MM.1S (cell line): Measurements from ENCODE around the gene PRKCB.

Source experiments
- DNase-seq: peaks from one replicate; pipeline ENCODE4 v3.0.0-alpha.2; 2015
- H2AFZ ChIP-seq: fragments of 300-600 bp; sonication (generic); 2 replicates; pipeline ENCODE4 v1.6.0; 2016; ENCODE audit warnings: antibody characterized with exemption, low read length
- H3F3A ChIP-seq: fragments of 300-600 bp; sonication (generic); 2 replicates; pipeline ENCODE4 v1.6.1; 2016; ENCODE audit warnings: mild to moderate bottlenecking, antibody characterized with exemption, low read length, moderate library complexity, mixed read lengths; ENCODE audit not compliant: insufficient read depth
- H3K27ac ChIP-seq: fragments of 300-600 bp; sonication (generic); 2 replicates; pipeline ENCODE4 v1.5.1; 2016; ENCODE audit warnings: mild to moderate bottlenecking, low read length
- H3K27me3 ChIP-seq: fragments of 300-600 bp; sonication (generic); replicated peaks from 2 replicates; pipeline ENCODE4 v1.6.0; 2016; ENCODE audit warnings: low read length; ENCODE audit not compliant: insufficient read depth
- H3K36me3 ChIP-seq: fragments of 300-600 bp; sonication (generic); replicated peaks from 2 replicates; pipeline ENCODE4 v1.6.1; 2016; ENCODE audit warnings: mild to moderate bottlenecking, low read length, mixed read lengths; ENCODE audit not compliant: insufficient read depth
- H3K4me1 ChIP-seq: fragments of 300-600 bp; sonication (generic); 2 replicates; pipeline ENCODE4 v1.6.1; 2016; ENCODE audit warnings: low read length, mixed read lengths
- H3K4me2 ChIP-seq: fragments of 300-600 bp; sonication (generic); 2 replicates; pipeline ENCODE4 v1.6.0; 2016; ENCODE audit warnings: low read depth, low read length
- H3K4me3 ChIP-seq: fragments of 300-600 bp; sonication (generic); 2 replicates; pipeline ENCODE4 v1.5.1; 2016; ENCODE audit warnings: low read length, mixed read lengths
- H3K79me2 ChIP-seq: fragments of 300-600 bp; sonication (generic); 2 replicates; pipeline ENCODE4 v1.6.1; 2016; ENCODE audit warnings: mixed run types, low read length, mixed read lengths
- H3K9ac ChIP-seq: fragments of 300-600 bp; sonication (generic); 2 replicates; pipeline ENCODE4 v1.6.1; 2016; ENCODE audit warnings: low read length, mixed read lengths
- H3K9me2 ChIP-seq: fragments of 300-600 bp; sonication (generic); replicated peaks from 2 replicates; pipeline ENCODE4 v1.6.1; 2016; ENCODE audit warnings: mild to moderate bottlenecking, low read length, mixed read lengths; ENCODE audit not compliant: insufficient read depth
- H3K9me3 ChIP-seq: fragments of 300-600 bp; sonication (generic); replicated peaks from 2 replicates; pipeline ENCODE4 v1.6.1; 2016; ENCODE audit warnings: mild to moderate bottlenecking, low read length, mixed read lengths; ENCODE audit not compliant: insufficient read depth
- H4K20me1 ChIP-seq: fragments of 300-600 bp; sonication (generic); 2 replicates; pipeline ENCODE4 v1.6.1; 2016; ENCODE audit warnings: mild to moderate bottlenecking, low read length, moderate library complexity, mixed read lengths; ENCODE audit not compliant: insufficient read depth
- CTCF ChIP-seq: fragments of 300-600 bp; sonication (generic); IDR thresholded peaks from 2 replicates; pipeline ENCODE4 v1.5.1; 2016; ENCODE audit warnings: antibody characterized with exemption, low read length, mixed read lengths
- EZH2 ChIP-seq: fragments of 300-600 bp; sonication (generic); optimal IDR thresholded peaks from 2 replicates; pipeline ENCODE3; 2017; ENCODE audit warnings: low read depth, mild to moderate bottlenecking, antibody characterized with exemption, low read length, mixed read lengths
- EZH2phosphoT487 ChIP-seq: fragments of 300-600 bp; sonication (generic); IDR thresholded peaks from 2 replicates; pipeline ENCODE4 v1.6.1; 2018; ENCODE audit warnings: antibody characterized with exemption, low read length

Gene PRKCB

GRCh38 chr16:24174957-24175356, 339.2 kb downstream of the PRKCB start:
- Histone ChIP-seq H3K9ac (no peak overlapping the region), H3K9me3 (no peaks in the 10 kb centered on the region), H3K27ac (no peak overlapping the region), H3K4me2 (no peak overlapping the region), H3K36me3 (no peaks in the 10 kb centered on the region), H3F3A (no peaks in the 10 kb centered on the region), H3K79me2 (no peaks in the 10 kb centered on the region), H3K4me3 (no peak overlapping the region), H3K27me3 (no peaks in the 10 kb centered on the region), H3K9me2 (no peaks in the 10 kb centered on the region), H2AFZ (no peak overlapping the region), H3K4me1 (no peaks in the 10 kb centered on the region), H4K20me1 (no peaks in the 10 kb centered on the region)
- DNase-seq: no peak
- TF ChIP-seq EZH2phosphoT487 (no peak), CTCF (no peak), EZH2 (no peak)

GRCh38 chr16:24178496-24178895, 342.7 kb downstream of the PRKCB start:
- Histone ChIP-seq H3K4me3 (no peak overlapping the region), H3K4me1 (no peaks in the 10 kb centered on the region), H3K9me3 (no peaks in the 10 kb centered on the region), H3K36me3 (no peaks in the 10 kb centered on the region), H3K27ac (no peak overlapping the region), H2AFZ (no peak overlapping the region), H3K4me2 (no peak overlapping the region), H4K20me1 (no peaks in the 10 kb centered on the region), H3F3A (no peaks in the 10 kb centered on the region), H3K9ac (no peak overlapping the region), H3K9me2 (no peaks in the 10 kb centered on the region), H3K27me3 (no peaks in the 10 kb centered on the region), H3K79me2 (no peaks in the 10 kb centered on the region)
- TF ChIP-seq CTCF: no peak
- no peak for TF ChIP-seq EZH2phosphoT487
- no peak for TF ChIP-seq EZH2
- DNase-seq: no peak

- Histone ChIP-seq H3K36me3 (no peaks in the 10 kb centered on the region), H3K79me2 (no peaks in the 10 kb centered on the region), H3K9me3 (no peaks in the 10 kb centered on the region), H3F3A (no peaks in the 10 kb centered on the region), H3K9me2 (no peaks in the 10 kb centered on the region), H3K4me2 (no peak overlapping the region), H4K20me1 (no peaks in the 10 kb centered on the region), H3K27ac (no peak overlapping the region), H3K4me1 (no peaks in the 10 kb centered on the region), H3K4me3 (no peak overlapping the region), H3K9ac (no peak overlapping the region), H2AFZ (no peak overlapping the region), H3K27me3 (no peaks in the 10 kb centered on the region)
- TF ChIP-seq EZH2 (no peak), EZH2phosphoT487 (no peak), CTCF (no peak)
- no peak for DNase-seq
Measured at GRCh38 chr16:24180451-24180850, 344.7 kb downstream of the PRKCB start.
